Transverse colon (tissue), 4 donors: Measurements from ENCODE around the gene TRMU.

Experiments
- EP300 ChIP-seq: sonication (generic); formaldehyde crosslinking; IDR thresholded peaks from one replicate; pipeline ENCODE4 v1.6.1; 2017; ENCODE audit warnings: antibody characterized with exemption, low read depth
- POLR2A ChIP-seq: fragments of 450-650 bp; IDR thresholded peaks from one replicate; pipeline ENCODE4 v1.6.1; 2016; ENCODE audit warnings: antibody characterized with exemption, mild to moderate bottlenecking, moderate library complexity
- POLR2AphosphoS5 ChIP-seq, 3 donors: sonication (generic); formaldehyde crosslinking; IDR thresholded peaks; one replicate each; pipeline ENCODE4 v1.6.1; 2016; ENCODE audit warnings: antibody characterized with exemption in 3 of 3
- TF ChIP-seq, protein P1 (sequence below), 5 experiments: fragments of 200-600 bp in 3 of 5; fragments of 450-650 bp in 2 of 5; sonication (generic) in 3 of 5; IDR thresholded peaks; 1 replicate in 2 of 5; 2 replicates in 3 of 5; pipeline ENCODE4 v1.5.1; 2016 to 2017; ENCODE audit warnings: antibody characterized with exemption in 5 of 5, inconsistent platforms in 3 of 5, mild to moderate bottlenecking in 2 of 5, moderate library complexity in 1 of 5

DNA sequence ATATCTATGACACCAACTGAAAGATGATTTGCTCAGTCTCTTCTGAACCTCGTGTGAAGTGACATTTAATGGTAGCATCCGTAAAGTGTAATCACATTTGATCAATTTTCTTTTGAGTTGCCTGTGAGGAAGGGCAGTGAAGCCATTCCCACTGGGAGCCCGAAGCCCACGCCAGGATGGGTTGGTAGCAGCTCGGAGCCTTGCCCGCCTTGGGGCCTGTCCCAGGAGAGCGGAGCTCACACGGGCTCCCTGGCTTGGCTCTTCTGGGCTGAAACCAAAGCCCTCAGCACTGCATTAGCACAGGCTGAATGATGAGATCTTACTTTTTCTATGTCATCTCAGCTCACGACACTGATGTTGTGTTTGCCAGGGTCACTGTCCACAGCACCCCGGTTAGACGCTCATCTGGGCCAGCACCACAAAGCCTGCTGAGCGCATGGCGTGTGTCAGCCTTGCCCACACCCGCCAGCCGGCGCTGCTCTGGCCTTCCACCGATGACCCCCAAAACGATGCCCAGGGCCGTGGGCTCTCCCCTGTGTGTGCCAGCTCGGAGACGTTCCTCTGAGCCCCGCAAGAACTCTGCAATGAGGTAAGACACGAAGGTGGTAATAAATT lies 9.3 kb upstream of the TRMU start:
- TF ChIP-seq POLR2A: no peak
- TF ChIP-seq, protein P1, sequence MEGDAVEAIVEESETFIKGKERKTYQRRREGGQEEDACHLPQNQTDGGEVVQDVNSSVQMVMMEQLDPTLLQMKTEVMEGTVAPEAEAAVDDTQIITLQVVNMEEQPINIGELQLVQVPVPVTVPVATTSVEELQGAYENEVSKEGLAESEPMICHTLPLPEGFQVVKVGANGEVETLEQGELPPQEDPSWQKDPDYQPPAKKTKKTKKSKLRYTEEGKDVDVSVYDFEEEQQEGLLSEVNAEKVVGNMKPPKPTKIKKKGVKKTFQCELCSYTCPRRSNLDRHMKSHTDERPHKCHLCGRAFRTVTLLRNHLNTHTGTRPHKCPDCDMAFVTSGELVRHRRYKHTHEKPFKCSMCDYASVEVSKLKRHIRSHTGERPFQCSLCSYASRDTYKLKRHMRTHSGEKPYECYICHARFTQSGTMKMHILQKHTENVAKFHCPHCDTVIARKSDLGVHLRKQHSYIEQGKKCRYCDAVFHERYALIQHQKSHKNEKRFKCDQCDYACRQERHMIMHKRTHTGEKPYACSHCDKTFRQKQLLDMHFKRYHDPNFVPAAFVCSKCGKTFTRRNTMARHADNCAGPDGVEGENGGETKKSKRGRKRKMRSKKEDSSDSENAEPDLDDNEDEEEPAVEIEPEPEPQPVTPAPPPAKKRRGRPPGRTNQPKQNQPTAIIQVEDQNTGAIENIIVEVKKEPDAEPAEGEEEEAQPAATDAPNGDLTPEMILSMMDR (IDR thresholded peaks at IDR 0.05): no peak
- TF ChIP-seq POLR2AphosphoS5 (IDR thresholded peaks at IDR 0.05): no peak
- TF ChIP-seq EP300: no peak
